Measurements from ENCODE around the gene ADGRA1. TPM values are rescaled to one million over a fixed set of nuclear protein-coding genes. Genes with fewer than 3 reads are reported as not detected.

The ADGRA1 gene
- total RNA-seq, 1 donor from 2014 or later: under 0.01 TPM

DNA sequence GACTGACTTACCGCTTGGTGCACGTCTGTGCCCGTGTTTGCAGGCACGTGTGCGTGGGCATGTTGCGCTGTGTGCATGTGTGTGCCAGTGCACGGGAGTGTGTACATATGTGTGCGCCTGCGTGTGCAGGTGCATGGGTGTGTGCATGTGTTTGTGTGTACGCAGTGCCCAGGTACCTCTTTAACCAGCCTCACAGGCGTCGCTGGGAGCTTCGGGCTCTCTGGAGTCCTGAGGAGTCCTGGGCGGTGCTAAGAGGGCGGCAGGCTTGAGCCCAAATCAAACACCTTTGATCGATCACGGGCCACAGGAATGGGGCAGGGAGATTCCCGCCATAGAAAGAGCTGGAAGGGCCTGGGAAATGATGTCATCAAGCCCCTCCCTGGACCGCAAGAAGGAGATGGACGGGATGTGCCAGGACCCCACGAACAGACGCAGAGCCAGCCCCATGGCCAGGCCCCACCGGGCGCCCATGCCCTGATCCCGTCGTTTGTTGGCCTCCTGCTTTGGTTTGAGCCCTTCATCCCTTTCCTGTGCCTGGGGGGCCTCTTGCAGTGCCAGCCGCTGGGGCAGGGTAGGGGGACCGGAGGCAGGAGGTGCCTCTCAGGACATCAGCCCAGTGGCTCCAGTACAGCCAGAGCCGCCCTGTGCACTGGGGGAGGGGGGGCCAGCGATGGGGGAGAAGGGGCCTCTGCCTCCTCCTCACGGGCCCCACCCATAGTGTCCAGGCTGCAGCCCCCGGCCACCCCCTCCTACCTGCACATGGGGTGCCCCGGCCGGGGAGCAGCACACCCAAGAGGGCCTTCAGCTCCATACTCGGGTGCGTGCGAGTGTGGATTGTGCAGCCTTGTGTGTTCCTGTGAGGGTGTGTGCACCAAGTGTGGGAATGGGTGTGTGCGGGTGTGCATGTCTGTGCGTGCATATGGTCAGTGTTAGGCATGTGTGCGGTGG is 78.1 kb downstream of the ADGRA1 start:
- H3K4me1 ChIP-seq (ENCODE audit: control insufficient read depth in 3 of 3, insufficient read depth in 3 of 3, low read length in 3 of 3): peaks cover 6 to 20% (median 20%) of the 10 kb centered on the region in 3 donors
- H3K9ac ChIP-seq (ENCODE audit: low read depth in 1 of 3, low read length in 3 of 3): no peak overlapping the region
- H3K4me3 ChIP-seq (ENCODE audit: low read length in 3 of 3): no peak overlapping the region
- peaks cover 67 to 84% (median 81%) of the 10 kb centered on the region in 3 donors for H3K27me3 ChIP-seq (ENCODE audit: control insufficient read depth in 3 of 3, insufficient read depth in 3 of 3, low read length in 3 of 3)
- no peak overlapping the region for H3K27ac ChIP-seq (ENCODE audit: low read depth, low read length)
- H3K9me3 ChIP-seq (ENCODE audit: control insufficient read depth in 3 of 3, low read length in 3 of 3): no peaks in the 10 kb centered on the region
- no peaks in the 10 kb centered on the region for H3K36me3 ChIP-seq (ENCODE audit: control insufficient read depth in 3 of 3, insufficient read depth in 3 of 3, low read length in 3 of 3)

DNA sequence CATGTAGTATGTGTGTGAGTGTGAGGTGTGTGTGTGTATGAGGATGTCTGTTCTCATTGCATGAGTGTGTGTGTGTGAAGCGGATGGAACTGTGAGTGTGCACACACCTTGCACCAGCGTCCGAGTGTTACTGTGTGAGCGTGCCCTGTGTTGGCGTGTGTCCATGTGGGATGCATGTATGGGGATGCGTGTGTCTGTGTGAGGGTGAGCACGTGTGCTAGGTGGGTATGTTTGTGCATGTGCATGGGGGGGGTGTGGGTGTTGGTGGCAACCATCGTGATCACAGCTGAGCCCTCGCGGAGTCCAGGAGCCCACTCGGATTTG is 78.7 kb downstream of the ADGRA1 start:
- H3K4me1 ChIP-seq (ENCODE audit: control insufficient read depth in 3 of 3, insufficient read depth in 3 of 3, low read length in 3 of 3): peaks cover under 1 to 17% (median 15%) of the 10 kb centered on the region in 3 donors
- H3K4me3 ChIP-seq (ENCODE audit: low read length in 3 of 3): no peak overlapping the region
- no peaks in the 10 kb centered on the region for H3K36me3 ChIP-seq (ENCODE audit: control insufficient read depth in 3 of 3, insufficient read depth in 3 of 3, low read length in 3 of 3)
- peaks cover 61 to 78% (median 77%) of the 10 kb centered on the region in 3 donors for H3K27me3 ChIP-seq (ENCODE audit: control insufficient read depth in 3 of 3, insufficient read depth in 3 of 3, low read length in 3 of 3)
- H3K9ac ChIP-seq (ENCODE audit: low read depth in 1 of 3, low read length in 3 of 3): no peak overlapping the region
- H3K27ac ChIP-seq (ENCODE audit: low read depth, low read length): no peak overlapping the region
- no peaks in the 10 kb centered on the region for H3K9me3 ChIP-seq (ENCODE audit: control insufficient read depth in 3 of 3, low read length in 3 of 3)

DNA sequence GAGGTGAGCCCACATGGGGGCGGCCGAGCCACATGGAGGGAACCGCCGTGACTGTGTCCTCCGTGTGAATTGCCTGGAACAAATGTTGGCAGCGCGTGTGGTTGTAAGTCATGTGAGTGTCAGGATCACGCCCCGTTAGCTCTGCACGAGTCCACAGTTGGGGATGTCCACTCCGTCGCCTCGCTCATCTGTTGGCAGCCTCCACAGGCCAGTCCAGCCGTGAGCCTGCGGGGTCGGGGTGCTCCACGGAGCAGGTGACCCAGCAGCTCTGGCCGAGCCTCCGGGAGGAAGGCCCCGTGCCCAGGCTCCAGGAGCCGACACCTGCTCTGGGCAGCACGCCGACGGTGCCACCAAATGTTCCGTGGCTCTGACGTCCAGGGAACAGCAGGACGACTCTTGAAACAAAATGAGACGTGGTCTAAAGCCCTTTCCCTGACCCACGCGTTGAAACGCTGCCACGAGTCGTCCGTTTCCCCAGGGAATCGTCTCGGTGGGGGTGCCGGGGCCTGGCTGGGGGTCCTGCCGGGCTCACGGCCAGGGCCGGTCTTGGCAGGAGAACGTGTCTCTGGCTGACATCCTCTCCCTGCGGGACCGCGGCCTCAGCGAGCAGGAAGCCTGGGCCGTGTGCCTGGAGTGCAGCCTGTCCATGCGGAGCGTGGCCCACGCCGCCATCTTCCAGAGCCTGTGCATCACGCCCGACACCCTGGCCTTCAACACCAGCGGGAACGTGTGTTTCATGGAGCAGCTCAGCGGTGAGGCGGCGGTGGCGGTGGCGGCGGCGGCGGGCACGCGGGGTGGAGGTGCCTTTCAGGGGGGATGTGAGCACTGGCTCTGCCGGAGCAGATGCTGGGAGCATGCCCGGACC is 79.3 kb downstream of the ADGRA1 start:
- Histone ChIP-seq H3K4me3 (ENCODE audit: low read length in 3 of 3) (no peak overlapping the region), H3K9me3 (ENCODE audit: control insufficient read depth in 3 of 3, low read length in 3 of 3) (no peaks in the 10 kb centered on the region), H3K9ac (ENCODE audit: low read depth in 1 of 3, low read length in 3 of 3) (no peak overlapping the region), H3K27ac (ENCODE audit: low read depth, low read length) (no peak overlapping the region), H3K4me1 (ENCODE audit: control insufficient read depth in 3 of 3, insufficient read depth in 3 of 3, low read length in 3 of 3) (peaks cover 0 to 15% (median 13%) of the 10 kb centered on the region in 3 donors), H3K36me3 (ENCODE audit: control insufficient read depth in 3 of 3, insufficient read depth in 3 of 3, low read length in 3 of 3) (no peaks in the 10 kb centered on the region), H3K27me3 (ENCODE audit: control insufficient read depth in 3 of 3, insufficient read depth in 3 of 3, low read length in 3 of 3) (peaks cover 56 to 73% (median 72%) of the 10 kb centered on the region in 3 donors)

DNA sequence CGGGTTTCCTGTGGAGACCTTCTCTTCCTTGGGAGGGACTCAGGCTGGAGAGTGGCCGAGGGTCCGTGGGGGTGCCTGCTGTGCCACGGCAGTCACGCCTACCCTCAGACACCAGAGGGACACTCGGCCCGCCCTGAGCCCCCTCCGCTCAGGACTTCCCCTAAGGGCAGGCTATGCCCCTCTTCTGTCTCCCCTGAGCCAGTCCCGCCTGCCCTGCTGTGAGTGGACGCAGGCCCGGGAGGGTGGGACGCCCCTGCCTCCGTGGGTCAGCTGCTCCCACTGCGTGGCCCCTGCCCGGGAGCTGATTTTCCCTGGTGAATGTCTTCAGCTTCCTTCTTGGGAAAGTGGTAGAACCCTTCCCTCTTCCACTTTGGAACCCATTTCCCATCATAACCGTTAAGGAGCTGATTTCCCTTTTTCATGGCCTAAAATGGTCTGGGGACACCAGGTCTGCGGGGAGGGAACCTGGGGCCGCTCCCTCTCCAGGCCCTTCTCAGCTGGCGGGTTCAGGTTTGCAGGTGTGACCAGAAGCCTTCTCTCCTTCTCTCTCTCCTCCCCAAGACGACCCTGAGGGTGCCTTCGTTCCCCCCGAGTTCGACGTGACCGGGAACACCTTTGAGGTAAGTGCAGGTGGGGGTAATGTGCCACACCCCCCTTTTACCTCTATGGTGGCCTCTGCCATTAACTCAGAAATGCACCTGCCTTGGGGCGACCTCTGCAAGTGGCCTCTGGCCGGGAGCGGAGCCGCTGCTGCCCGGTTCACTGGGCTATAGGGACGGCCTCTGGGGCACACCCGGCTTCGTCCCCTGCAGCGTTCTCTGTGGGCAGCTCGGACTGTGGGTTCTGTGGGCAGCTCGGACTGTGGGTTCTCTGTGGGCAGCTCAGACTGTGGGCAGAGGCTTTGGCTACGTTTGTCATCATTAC is 80.2 kb downstream of the ADGRA1 start:
- Histone ChIP-seq H3K4me3 (ENCODE audit: low read length in 3 of 3) (no peak overlapping the region), H3K36me3 (ENCODE audit: control insufficient read depth in 3 of 3, insufficient read depth in 3 of 3, low read length in 3 of 3) (no peaks in the 10 kb centered on the region), H3K9ac (ENCODE audit: low read depth in 1 of 3, low read length in 3 of 3) (no peak overlapping the region), H3K4me1 (ENCODE audit: control insufficient read depth in 3 of 3, insufficient read depth in 3 of 3, low read length in 3 of 3) (peaks cover 0 to 8% (median 7%) of the 10 kb centered on the region in 3 donors), H3K9me3 (ENCODE audit: control insufficient read depth in 3 of 3, low read length in 3 of 3) (no peaks in the 10 kb centered on the region), H3K27me3 (ENCODE audit: control insufficient read depth in 3 of 3, insufficient read depth in 3 of 3, low read length in 3 of 3) (peaks cover 47 to 64% (median 63%) of the 10 kb centered on the region in 3 donors), H3K27ac (ENCODE audit: low read depth, low read length) (no peak overlapping the region)

DNA sequence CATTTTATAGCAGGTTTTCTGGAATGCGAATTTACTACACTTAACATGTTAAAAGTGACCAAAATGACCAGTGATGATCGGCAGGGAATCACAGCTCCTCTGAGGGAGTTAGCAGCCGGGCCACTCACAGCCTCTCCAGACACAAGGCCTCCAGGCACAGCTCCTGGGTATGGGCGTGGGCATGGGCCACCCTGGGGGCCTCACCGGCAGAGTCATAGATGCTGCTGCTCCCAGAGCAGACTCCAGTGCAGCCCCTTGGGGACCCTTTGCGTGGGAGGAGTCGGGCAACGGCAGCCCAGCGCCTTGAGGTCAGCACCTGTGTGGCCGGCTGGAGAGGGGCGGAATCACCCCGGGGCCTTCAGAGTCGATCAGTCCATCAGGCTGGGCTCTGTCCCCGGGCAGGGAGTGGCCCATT is 80.9 kb downstream of the ADGRA1 start:
- H3K4me1 ChIP-seq (ENCODE audit: control insufficient read depth in 3 of 3, insufficient read depth in 3 of 3, low read length in 3 of 3): peaks cover 0 to 8% (median 3%) of the 10 kb centered on the region in 3 donors
- no peaks in the 10 kb centered on the region for H3K36me3 ChIP-seq (ENCODE audit: control insufficient read depth in 3 of 3, insufficient read depth in 3 of 3, low read length in 3 of 3)
- H3K9me3 ChIP-seq (ENCODE audit: control insufficient read depth in 3 of 3, low read length in 3 of 3): no peaks in the 10 kb centered on the region
- peaks cover 41 to 59% (median 58%) of the 10 kb centered on the region in 3 donors for H3K27me3 ChIP-seq (ENCODE audit: control insufficient read depth in 3 of 3, insufficient read depth in 3 of 3, low read length in 3 of 3)
- H3K27ac ChIP-seq (ENCODE audit: low read depth, low read length): no peak overlapping the region
- H3K9ac ChIP-seq (ENCODE audit: low read depth in 1 of 3, low read length in 3 of 3): no peak overlapping the region
- H3K4me3 ChIP-seq (ENCODE audit: low read length in 3 of 3): no peak overlapping the region

DNA sequence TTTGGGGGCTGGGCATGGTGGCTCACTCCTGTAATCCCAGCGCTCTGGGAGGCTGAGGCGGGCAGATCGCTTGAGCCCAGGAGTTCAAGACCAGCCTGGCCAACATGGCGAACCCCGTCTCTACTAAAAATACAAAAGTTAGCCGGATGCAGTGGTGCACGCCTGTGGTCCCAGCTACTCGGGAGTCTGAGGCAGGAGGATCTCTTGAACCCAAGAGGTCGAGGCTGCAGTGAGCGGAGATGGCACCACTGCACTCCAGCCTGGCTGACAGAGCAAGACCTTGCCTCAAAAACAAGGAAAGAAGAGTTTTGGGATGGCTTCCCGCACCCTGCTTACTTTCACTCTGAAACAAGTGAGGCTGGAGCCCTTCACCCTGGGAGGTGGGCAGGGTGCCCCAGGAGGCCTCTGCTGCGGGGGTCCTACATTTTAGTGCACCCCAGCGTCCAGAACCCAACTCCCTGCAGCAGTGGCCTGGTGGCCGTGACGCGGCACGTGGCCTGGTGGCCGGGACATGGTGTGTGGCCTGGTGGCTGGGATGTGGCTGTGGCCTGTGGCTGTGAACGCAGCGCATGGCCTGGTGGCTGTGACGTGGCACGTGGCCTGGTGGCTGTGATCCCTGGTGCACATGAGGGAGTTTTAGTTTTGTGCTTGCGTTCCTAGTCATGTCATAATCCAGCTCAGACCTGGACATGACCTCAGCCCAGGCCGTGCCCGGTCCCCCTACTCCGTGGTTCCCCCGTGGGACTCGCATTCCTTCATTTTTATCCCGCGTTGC is 81.6 kb downstream of the ADGRA1 start:
- Histone ChIP-seq H3K9ac (ENCODE audit: low read depth in 1 of 3, low read length in 3 of 3) (no peak overlapping the region), H3K9me3 (ENCODE audit: control insufficient read depth in 3 of 3, low read length in 3 of 3) (no peaks in the 10 kb centered on the region), H3K4me1 (ENCODE audit: control insufficient read depth in 3 of 3, insufficient read depth in 3 of 3, low read length in 3 of 3) (peaks cover 0 to 8% (median 0%) of the 10 kb centered on the region in 3 donors), H3K27ac (ENCODE audit: low read depth, low read length) (no peak overlapping the region), H3K27me3 (ENCODE audit: control insufficient read depth in 3 of 3, insufficient read depth in 3 of 3, low read length in 3 of 3) (peaks cover 34 to 58% (median 57%) of the 10 kb centered on the region in 3 donors), H3K4me3 (ENCODE audit: low read length in 3 of 3) (no peak overlapping the region), H3K36me3 (ENCODE audit: control insufficient read depth in 3 of 3, insufficient read depth in 3 of 3, low read length in 3 of 3) (no peaks in the 10 kb centered on the region)

DNA sequence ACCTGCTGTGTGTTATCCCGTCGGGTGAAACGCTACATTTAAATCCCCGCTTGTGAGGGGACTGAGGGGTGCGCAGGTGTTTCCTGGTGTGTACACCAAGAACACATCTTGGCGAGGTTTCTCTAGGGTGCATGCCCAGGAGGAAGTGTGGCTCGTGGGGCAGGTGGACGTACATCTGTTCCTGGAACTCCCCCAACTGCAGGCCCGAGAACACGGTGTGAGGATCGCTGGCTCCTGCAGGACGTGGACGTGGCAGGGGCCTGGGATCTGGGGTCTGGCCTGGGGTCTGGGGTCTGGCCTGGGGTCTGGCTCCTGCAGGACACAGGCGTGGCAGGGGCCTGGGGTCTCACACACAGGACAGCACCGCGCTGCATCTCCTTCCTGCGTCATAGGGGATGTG is 82.4 kb downstream of the ADGRA1 start:
- H3K4me3 ChIP-seq (ENCODE audit: low read length in 3 of 3): no peak overlapping the region
- H3K27ac ChIP-seq (ENCODE audit: low read depth, low read length): no peak overlapping the region
- H3K9ac ChIP-seq (ENCODE audit: low read depth in 1 of 3, low read length in 3 of 3): no peak overlapping the region
- no peaks in the 10 kb centered on the region for H3K36me3 ChIP-seq (ENCODE audit: control insufficient read depth in 3 of 3, insufficient read depth in 3 of 3, low read length in 3 of 3)
- H3K27me3 ChIP-seq (ENCODE audit: control insufficient read depth in 3 of 3, insufficient read depth in 3 of 3, low read length in 3 of 3): peaks cover 34 to 57% (median 51%) of the 10 kb centered on the region in 3 donors
- no peaks in the 10 kb centered on the region for H3K9me3 ChIP-seq (ENCODE audit: control insufficient read depth in 3 of 3, low read length in 3 of 3)
- H3K4me1 ChIP-seq (ENCODE audit: control insufficient read depth in 3 of 3, insufficient read depth in 3 of 3, low read length in 3 of 3): peaks cover 0 to 8% (median 0%) of the 10 kb centered on the region in 3 donors

DNA sequence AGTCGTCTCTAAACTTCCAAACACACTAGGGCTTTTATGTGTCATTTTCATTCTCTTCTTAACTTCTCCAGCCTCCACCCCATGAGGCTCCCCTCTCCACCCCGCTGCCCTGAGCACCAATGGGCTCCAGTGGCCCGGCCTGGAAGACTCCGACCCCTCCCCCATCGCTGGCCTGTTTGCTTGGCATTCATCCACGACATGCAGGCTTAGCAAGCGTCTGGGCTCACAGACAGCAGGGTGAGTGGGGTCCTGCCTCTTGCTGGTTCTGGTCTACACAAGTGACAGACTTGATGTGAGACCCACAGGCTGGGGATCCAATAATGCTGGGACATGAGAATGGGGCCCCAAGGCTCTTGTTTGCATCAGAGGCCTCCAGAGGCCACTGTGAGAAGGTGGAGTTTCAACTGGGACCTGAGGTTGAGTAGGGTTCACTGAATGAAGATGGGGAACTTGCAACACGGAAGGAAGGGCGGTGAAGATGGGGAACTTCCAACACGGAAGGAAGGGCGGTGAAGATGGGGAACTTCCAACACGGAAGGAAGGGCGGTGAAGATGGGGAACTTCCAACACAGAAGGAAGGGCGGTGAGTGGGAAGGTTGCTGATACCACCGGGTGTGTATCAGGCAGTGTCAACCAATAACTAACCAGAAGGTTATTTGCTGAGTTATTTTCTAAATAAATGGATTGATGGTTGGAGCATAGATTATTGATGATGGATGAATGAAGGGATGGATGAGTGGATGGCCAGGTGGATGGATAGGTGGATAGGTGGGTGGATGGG is 86.3 kb downstream of the ADGRA1 start:
- H3K4me3 ChIP-seq (ENCODE audit: low read length in 3 of 3): no peak overlapping the region
- H3K36me3 ChIP-seq (ENCODE audit: control insufficient read depth in 3 of 3, insufficient read depth in 3 of 3, low read length in 3 of 3): no peaks in the 10 kb centered on the region
- H3K9ac ChIP-seq (ENCODE audit: low read depth in 1 of 3, low read length in 3 of 3): no peak overlapping the region
- H3K27me3 ChIP-seq (ENCODE audit: control insufficient read depth in 3 of 3, insufficient read depth in 3 of 3, low read length in 3 of 3): peaks cover 6 to 28% (median 24%) of the 10 kb centered on the region in 3 donors
- H3K27ac ChIP-seq (ENCODE audit: low read depth, low read length): no peak overlapping the region
- no peaks in the 10 kb centered on the region for H3K4me1 ChIP-seq (ENCODE audit: control insufficient read depth in 3 of 3, insufficient read depth in 3 of 3, low read length in 3 of 3)
- peaks cover 0 to 11% (median 10%) of the 10 kb centered on the region in 3 donors for H3K9me3 ChIP-seq (ENCODE audit: control insufficient read depth in 3 of 3, low read length in 3 of 3)
